H1 (cell line): ENCODE data around the gene TMEM196. TPM values are rescaled to one million over a fixed set of nuclear protein-coding genes. Genes with fewer than 3 reads are reported as not detected.

Experiments
- CTCF ChIA-PET: fragments of 300-600 bp; sonication (Branson Sonifier 250); formaldehyde crosslinking; loops from one replicate; lab custom pipeline; 2021; ENCODE audit not compliant: partially characterized antibody; lab: Charles Lee
- POLR2A ChIA-PET: fragments of 300-600 bp; sonication (Branson Sonifier 250); formaldehyde crosslinking; loops from one replicate; lab custom pipeline; 2021; ENCODE audit warnings: inconsistent platforms; ENCODE audit not compliant: partially characterized antibody; lab: Charles Lee
- DNase-seq, 2 experiments: peaks; one replicate each; pipeline versions ENCODE4 v3.0.0 to v3.0.0-alpha.2; 2010 to 2022; ENCODE audit warnings: low spot score in 2 of 2, low read depth in 1 of 2, mixed read lengths in 1 of 2
- FAIRE-seq: peaks from 2 replicates; lab custom pipeline; 2011; peaks lifted over from hg19 to GRCh38; lab: Jason Lieb, UNC
- H2AFZ ChIP-seq: 2 replicates; pipeline ENCODE4 v1.8.1; 2012; ENCODE audit warnings: low read length, inconsistent platforms
- H2AK5ac ChIP-seq: 2 replicates; pipeline ENCODE4 v1.6.1; 2013; ENCODE audit warnings: low read depth, low read length
- H2BK120ac ChIP-seq: replicated peaks from 2 replicates; pipeline ENCODE3; 2013; ENCODE audit warnings: low read depth, low read length, inconsistent platforms
- H2BK12ac ChIP-seq: 2 replicates; pipeline ENCODE4 v1.6.1; 2013; ENCODE audit warnings: low read depth, low read length
- H2BK15ac ChIP-seq: 2 replicates; pipeline ENCODE4 v1.6.1; 2013; ENCODE audit warnings: low read length
- H2BK20ac ChIP-seq: 2 replicates; pipeline ENCODE4 v1.6.1; 2013; ENCODE audit warnings: low read length
- H2BK5ac ChIP-seq: 2 replicates; pipeline ENCODE4 v1.6.1; 2013; ENCODE audit warnings: low read depth, low read length
- H3K14ac ChIP-seq: 2 replicates; pipeline ENCODE4 v1.6.1; 2013; ENCODE audit warnings: inconsistent platforms; ENCODE audit not compliant: insufficient read length
- H3K18ac ChIP-seq: 2 replicates; pipeline ENCODE4 v1.6.1; 2013; ENCODE audit warnings: low read length; ENCODE audit errors: extremely low read depth
- H3K23ac ChIP-seq: 2 replicates; pipeline ENCODE4 v1.6.1; 2013; ENCODE audit warnings: inconsistent platforms; ENCODE audit not compliant: insufficient read length
- H3K23me2 ChIP-seq: 2 replicates; pipeline ENCODE4 v1.6.1; 2013; ENCODE audit warnings: low read depth, low read length
- H3K27ac ChIP-seq: 2 replicates; pipeline ENCODE4 v1.6.1; 2011; ENCODE audit warnings: low read depth, low read length, inconsistent platforms
- H3K27me3 ChIP-seq, 4 experiments: replicated peaks in 1 of 4; 1 replicate in 1 of 4; 2 replicates in 3 of 4; pipeline versions ENCODE4 v1.6.1 to v1.8.1; 2011 to 2013; ENCODE audit warnings: low read length in 3 of 4, mild to moderate bottlenecking in 3 of 4, inconsistent platforms in 2 of 4, mixed read lengths in 2 of 4, moderate library complexity in 1 of 4; ENCODE audit not compliant: control insufficient read depth in 3 of 4, insufficient read depth in 3 of 4; ENCODE audit errors: extremely low read depth in 1 of 4
- H3K36me3 ChIP-seq, 4 experiments: 2 replicates each; pipeline versions ENCODE4 v1.6.1 to v1.8.1; 2011 to 2013; ENCODE audit warnings: mild to moderate bottlenecking in 4 of 4, low read length in 3 of 4, moderate library complexity in 2 of 4, control low read depth in 1 of 4, inconsistent platforms in 1 of 4; ENCODE audit not compliant: insufficient read depth in 4 of 4, control insufficient read depth in 2 of 4
- H3K4ac ChIP-seq: replicated peaks from 2 replicates; pipeline ENCODE3; 2013; ENCODE audit warnings: low read length, low read depth, mixed read lengths, inconsistent platforms; ENCODE audit not compliant: insufficient read length
- H3K4me1 ChIP-seq, 4 experiments: replicated peaks in 1 of 4; 1 replicate in 1 of 4; 2 replicates in 3 of 4; pipeline versions ENCODE4 v1.6.1 to v1.8.1; 2011 to 2013; ENCODE audit warnings: low read length in 3 of 4, inconsistent platforms in 2 of 4, mixed read lengths in 1 of 4; ENCODE audit not compliant: insufficient read depth in 4 of 4, control insufficient read depth in 3 of 4
- H3K4me2 ChIP-seq, 2 experiments: 2 replicates each; pipeline versions ENCODE4 v1.6.1 to v1.8.1; 2011 to 2013; ENCODE audit warnings: low read depth in 2 of 2, low read length in 2 of 2, control low read depth in 1 of 2, inconsistent platforms in 1 of 2, mild to moderate bottlenecking in 1 of 2; ENCODE audit not compliant: insufficient read depth in 1 of 2
- H3K4me3 ChIP-seq, 4 experiments: fragments of 200-600, 300-600 bp in 1 of 4; sonication (generic), shearing (Covaris generic), sonication (Bioruptor Twin) in 1 of 4; 2 replicates each; pipeline versions ENCODE4 v1.5.1 to v1.8.1; 2011 to 2016; ENCODE audit warnings: low read length in 4 of 4, low read depth in 3 of 4, control low read depth in 2 of 4, inconsistent platforms in 2 of 4, mild to moderate bottlenecking in 2 of 4, mixed read lengths in 1 of 4, moderate library complexity in 1 of 4; ENCODE audit not compliant: insufficient read depth in 2 of 4; ENCODE audit errors: extremely low read depth in 1 of 4
- H3K56ac ChIP-seq: replicated peaks from 2 replicates; pipeline ENCODE3; 2013; ENCODE audit warnings: low read depth, mild to moderate bottlenecking, mixed read lengths, low read length, inconsistent platforms; ENCODE audit not compliant: insufficient read length
- H3K79me1 ChIP-seq: 2 replicates; pipeline ENCODE4 v1.6.1; 2013; ENCODE audit warnings: low read depth, low read length, control low read depth
- H3K79me2 ChIP-seq, 2 experiments: 2 replicates each; pipeline versions ENCODE4 v1.6.1 to v1.8.1; 2012 to 2013; ENCODE audit warnings: low read length in 2 of 2, mild to moderate bottlenecking in 2 of 2, inconsistent platforms in 1 of 2; ENCODE audit not compliant: insufficient read depth in 2 of 2, control insufficient read depth in 1 of 2
- H3K9ac ChIP-seq, 4 experiments: replicated peaks in 1 of 4; 1 replicate in 1 of 4; 2 replicates in 3 of 4; pipeline versions ENCODE4 v1.6.1 to v1.8.1; 2011 to 2013; ENCODE audit warnings: low read depth in 3 of 4, low read length in 3 of 4, control low read depth in 2 of 4, mild to moderate bottlenecking in 2 of 4, moderate library complexity in 2 of 4, inconsistent platforms in 1 of 4; ENCODE audit errors: extremely low read depth in 1 of 4
- H3K9me3 ChIP-seq, 2 experiments: 2 replicates each; pipeline versions ENCODE4 v1.6.1 to v1.8.1; 2012 to 2013; ENCODE audit warnings: mild to moderate bottlenecking in 2 of 2, moderate library complexity in 2 of 2, control low read depth in 1 of 2, inconsistent platforms in 1 of 2, low read depth in 1 of 2, low read length in 1 of 2, mixed read lengths in 1 of 2; ENCODE audit not compliant: insufficient read depth in 2 of 2
- H4K20me1 ChIP-seq, 2 experiments: replicated peaks in 1 of 2; 2 replicates each; pipeline versions ENCODE3 to v1.8.1; 2011 to 2013; ENCODE audit warnings: inconsistent platforms in 2 of 2, low read length in 2 of 2, mild to moderate bottlenecking in 1 of 2; ENCODE audit not compliant: insufficient read depth in 2 of 2, control insufficient read depth in 1 of 2
- H4K5ac ChIP-seq: 2 replicates; pipeline ENCODE4 v1.6.1; 2013; ENCODE audit warnings: low read length, low read depth, mixed read lengths, inconsistent platforms; ENCODE audit not compliant: insufficient read length
- H4K8ac ChIP-seq: 2 replicates; pipeline ENCODE4 v1.8.0; 2013; ENCODE audit warnings: mild to moderate bottlenecking, moderate library complexity, low read length, inconsistent platforms; ENCODE audit not compliant: insufficient read depth; ENCODE audit errors: extremely low read depth
- H4K91ac ChIP-seq: replicated peaks from 2 replicates; pipeline ENCODE3; 2013; ENCODE audit warnings: low read length, mixed read lengths, inconsistent platforms; ENCODE audit not compliant: insufficient read length
- BCL11A ChIP-seq, 2 experiments: IDR thresholded peaks; one replicate each; pipeline ENCODE4 v1.6.1; 2011; ENCODE audit warnings: low read depth in 2 of 2, low read length in 2 of 2, mild to moderate bottlenecking in 2 of 2
- EGR1 ChIP-seq: IDR thresholded peaks from 2 replicates; pipeline ENCODE4 v1.6.1; 2011; ENCODE audit warnings: low read depth, low read length, borderline replicate concordance
- FOSL1 ChIP-seq: IDR thresholded peaks from 2 replicates; pipeline ENCODE4 v1.6.1; 2011; ENCODE audit warnings: mild to moderate bottlenecking, low read depth, low read length, moderate library complexity; ENCODE audit not compliant: insufficient read depth
- JUN ChIP-seq: IDR thresholded peaks from 2 replicates; pipeline ENCODE4 v1.6.1; 2011; ENCODE audit warnings: low read depth, mild to moderate bottlenecking, improper control_type of control experiment, low read length
- PHF8 ChIP-seq: fragments of 200-600 bp; sonication (generic); conservative IDR thresholded peaks from 2 replicates; pipeline ENCODE4 v1.7.1; 2012; ENCODE audit warnings: low read depth, mild to moderate bottlenecking, inconsistent platforms, low read length, moderate library complexity
- RBBP5 ChIP-seq: IDR thresholded peaks from 2 replicates; pipeline ENCODE4 v1.7.1; 2012; ENCODE audit warnings: low read depth, mild to moderate bottlenecking, inconsistent platforms, low read length, moderate library complexity, borderline replicate concordance
- RFX5 ChIP-seq: IDR thresholded peaks from 2 replicates; pipeline ENCODE4 v1.6.1; 2011; ENCODE audit warnings: low read depth, low read length, improper control_type of control experiment, borderline replicate concordance
- RXRA ChIP-seq: IDR thresholded peaks from 2 replicates; pipeline ENCODE4 v1.6.1; 2011; ENCODE audit warnings: low read depth, mild to moderate bottlenecking, low read length, moderate library complexity; ENCODE audit not compliant: insufficient read depth
- SUZ12 ChIP-seq: fragments of 200-600 bp; sonication (generic); IDR thresholded peaks from 2 replicates; pipeline ENCODE4 v1.6.1; 2012; ENCODE audit warnings: mild to moderate bottlenecking, inconsistent platforms, low read length, moderate library complexity, mixed read lengths
- TAF1 ChIP-seq: IDR thresholded peaks from 2 replicates; pipeline ENCODE4 v1.6.1; 2011; ENCODE audit warnings: mild to moderate bottlenecking, low read depth, low read length
- WGBS, 2 experiments: shearing (Covaris generic) in 1 of 2; methylation state at CpG; one replicate each; pipeline versions ENCODE4 v1.1.6 to v1.1.7; 2013 to 2015; ENCODE audit warnings: low lambda C conversion rate in 2 of 2, mixed read lengths in 2 of 2, inconsistent platforms in 1 of 2, low coverage in 1 of 2, missing lambda C conversion rate in 1 of 2; ENCODE audit not compliant: insufficient replicate concordance in 2 of 2, insufficient coverage in 1 of 2, insufficient read length in 1 of 2; ENCODE audit errors: extremely low coverage in 1 of 2, missing lambda C conversion rate in 1 of 2; 5-methylcytosine and 5-hydroxymethylcytosine counted together
- polyA plus RNA-seq, 7 experiments: library from polyadenylated mRNA; depleted of rRNA in 3 of 7; stranded (reverse) in 5 of 7; unstranded in 2 of 7; fragments of >200 nt in 5 of 7; fragments of 200-250 nt in 2 of 7; gene quantifications; 1 replicate in 5 of 7; 2 replicates in 1 of 7; 4 replicates in 1 of 7; pipeline versions ENCODE4 v1.2.1 to v1.2.3, GENCODE V29; 2011 to 2013; ENCODE audit warnings: missing spikeins in 2 of 7, mixed read lengths in 2 of 7
- total RNA-seq: library from RNA; stranded (reverse); fragmentation: NEBNext Ultra II Directional; extraction: Animal tissue kit (Norgen Biotek cat#: 25700); gene quantifications from 2 replicates; pipeline ENCODE4 v1.2.1, GENCODE V29; 2021
- TF ChIP-seq, protein P1 (sequence below): IDR thresholded peaks from 2 replicates; pipeline ENCODE4 v1.6.1; 2012; ENCODE audit warnings: inconsistent platforms

TMEM196 gene
- total and polyA plus RNA-seq, 2 of the 8 experiments (the other 6 are each of a cell fraction or from before 2014, with no cell fraction given): 0.06 to 0.07 TPM

DNA sequence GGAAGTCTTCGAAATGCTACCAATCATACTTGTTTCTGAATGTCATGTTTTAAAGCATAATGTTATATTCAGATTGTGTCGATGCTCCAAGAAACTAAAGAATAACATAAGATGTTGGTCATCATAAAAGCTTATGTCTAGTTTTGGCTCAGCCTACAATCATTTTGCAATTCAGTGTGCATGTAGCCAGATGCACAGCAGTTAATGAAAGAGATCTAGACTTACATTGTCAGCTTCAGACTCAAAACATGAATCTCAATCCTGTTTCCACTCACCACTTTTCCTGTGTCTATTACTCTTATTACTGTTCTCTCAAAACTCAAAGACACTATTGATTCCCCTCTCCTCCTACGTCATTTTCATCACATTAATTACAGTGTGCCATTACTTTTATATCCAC is 21.4 kb downstream of the TMEM196 start:
- Histone ChIP-seq H3K23me2 (no peaks in the 10 kb centered on the region), H3K27me3 (no peaks in the 10 kb centered on the region), H3K9ac (no peak overlapping the region), H2AFZ (no peak overlapping the region), H4K8ac (no peak overlapping the region), H3K4ac (no peak overlapping the region), H3K9me3 (no peaks in the 10 kb centered on the region), H3K79me2 (no peaks in the 10 kb centered on the region), H2AK5ac (no peak overlapping the region), H2BK15ac (no peak overlapping the region), H3K79me1 (no peaks in the 10 kb centered on the region), H3K14ac (no peak overlapping the region), H3K4me3 (no peak overlapping the region), H2BK12ac (no peak overlapping the region), H3K18ac (no peak overlapping the region), H4K91ac (no peak overlapping the region), H2BK20ac (no peak overlapping the region), H4K5ac (no peak overlapping the region), H3K4me1 (no peaks in the 10 kb centered on the region), H3K23ac (no peak overlapping the region), H2BK5ac (no peak overlapping the region), H3K56ac (no peak overlapping the region), H3K36me3 (no peaks in the 10 kb centered on the region), H3K4me2 (no peak overlapping the region), H3K27ac (no peak overlapping the region), H2BK120ac (no peak overlapping the region), H4K20me1 (no peaks in the 10 kb centered on the region)
- 86% methylated on average over 3 of the region's 3 CpGs; no CpG with 5 or more reads in 1 of the 2 experiments for WGBS, 2 experiments
- ChIA-PET POLR2A (no interaction called here), CTCF (interaction anchor here (0.7 to 2.5 kb wide), 4 partner anchors 43 to 846 kb away, joined by 3 to 12 read pairs (median 7); partner anchors contain the start of gene POLR1F)
- no peak for DNase-seq
- FAIRE-seq: no peak
- TF ChIP-seq TAF1: no peak
- TF ChIP-seq EGR1: no peak
- TF ChIP-seq FOSL1: no peak
- no peak for TF ChIP-seq BCL11A (IDR thresholded peaks at IDR 0.05; ENCODE audit: low read depth in 2 of 2, low read length in 2 of 2)
- no peak for TF ChIP-seq RFX5
- TF ChIP-seq RXRA: no peak
- no peak for TF ChIP-seq JUN
- TF ChIP-seq SUZ12: no peak
- TF ChIP-seq RBBP5: no peak
- no peak for TF ChIP-seq PHF8
- TF ChIP-seq, protein P1, sequence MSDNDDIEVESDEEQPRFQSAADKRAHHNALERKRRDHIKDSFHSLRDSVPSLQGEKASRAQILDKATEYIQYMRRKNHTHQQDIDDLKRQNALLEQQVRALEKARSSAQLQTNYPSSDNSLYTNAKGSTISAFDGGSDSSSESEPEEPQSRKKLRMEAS: no peak
